Hepatocyte (in vitro differentiated cells): ENCODE measurements around the gene PDRG1. TPM values are rescaled to one million over a fixed set of nuclear protein-coding genes. Genes with fewer than 3 reads are reported as not detected.

Experiments
- DNase-seq: peaks from one replicate; pipeline ENCODE4 v3.0.0-alpha.2; 2016; ENCODE audit warnings: low spot score
- H2AFZ ChIP-seq: fragments of 200-600 bp; sonication (generic); 2 replicates; pipeline ENCODE4 v1.6.0; 2016; ENCODE audit warnings: antibody characterized with exemption, mild to moderate bottlenecking
- H3K27ac ChIP-seq: fragments of 200-600 bp; sonication (generic); 2 replicates; pipeline ENCODE4 v1.5.1; 2016; ENCODE audit warnings: mild to moderate bottlenecking
- H3K27me3 ChIP-seq: fragments of 200-600 bp; sonication (generic); 2 replicates; pipeline ENCODE4 v1.6.1; 2016
- H3K36me3 ChIP-seq: fragments of 200-600 bp; sonication (generic); replicated peaks from 2 replicates; pipeline ENCODE4 v1.5.1; 2016; ENCODE audit warnings: low read depth; ENCODE audit not compliant: insufficient read depth
- H3K4me1 ChIP-seq: fragments of 200-600 bp; sonication (generic); 2 replicates; pipeline ENCODE4 v1.5.1; 2016; ENCODE audit warnings: mild to moderate bottlenecking, moderate library complexity; ENCODE audit not compliant: insufficient read depth
- H3K4me2 ChIP-seq: fragments of 200-600 bp; sonication (generic); 2 replicates; pipeline ENCODE4 v1.6.0; 2016
- H3K4me3 ChIP-seq: fragments of 200-600 bp; sonication (generic); 2 replicates; pipeline ENCODE4 v1.5.1; 2016; ENCODE audit warnings: mild to moderate bottlenecking
- H3K79me2 ChIP-seq: fragments of 200-600 bp; sonication (generic); 2 replicates; pipeline ENCODE4 v1.6.0; 2017; ENCODE audit warnings: mild to moderate bottlenecking
- H3K9me2 ChIP-seq: fragments of 200-600 bp; sonication (generic); replicated peaks from 2 replicates; pipeline ENCODE4 v1.6.0; 2017; ENCODE audit warnings: mild to moderate bottlenecking; ENCODE audit not compliant: insufficient read depth
- H3K9me3 ChIP-seq: fragments of 200-600 bp; sonication (generic); 2 replicates; pipeline ENCODE4 v1.5.1; 2016; ENCODE audit warnings: low read depth, mild to moderate bottlenecking
- H4K20me1 ChIP-seq: fragments of 200-600 bp; sonication (generic); 2 replicates; pipeline ENCODE4 v1.6.0; 2016; ENCODE audit warnings: mild to moderate bottlenecking; ENCODE audit not compliant: insufficient read depth, poor library complexity, severe bottlenecking
- EZH2 ChIP-seq: fragments of 200-600 bp; sonication (generic); IDR thresholded peaks from 2 replicates; pipeline ENCODE4 v1.6.1; 2016; ENCODE audit warnings: antibody characterized with exemption, mild to moderate bottlenecking, borderline replicate concordance
- EZH2phosphoT487 ChIP-seq: fragments of 200-600 bp; sonication (generic); IDR thresholded peaks from one replicate; pipeline ENCODE4 v1.6.1; 2018; ENCODE audit warnings: antibody characterized with exemption, mild to moderate bottlenecking, low read depth, moderate library complexity; ENCODE audit not compliant: unreplicated experiment, severe bottlenecking
- WGBS: methylation state at CpG from one replicate; pipeline ENCODE4 v1.1.6; 2016; ENCODE audit warnings: low lambda C conversion rate; ENCODE audit errors: missing lambda C conversion rate; 5-methylcytosine and 5-hydroxymethylcytosine counted together
- polyA plus RNA-seq: library from polyadenylated mRNA; unstranded; fragments of >200 nt; fragmentation: Nextera tagmentation; extraction: Ambion mirVana; gene quantifications from 2 replicates; pipeline ENCODE4 v1.2.1, GENCODE V29; 2016
- total RNA-seq: library from RNA; depleted of rRNA; stranded (reverse); fragments of >200 nt; gene quantifications from 2 replicates; pipeline ENCODE4 v1.2.3, GENCODE V29; 2014
- TF ChIP-seq, protein P1 (sequence below): fragments of 200-600 bp; sonication (generic); IDR thresholded peaks from 2 replicates; pipeline ENCODE4 v1.5.1; 2016; ENCODE audit warnings: antibody characterized with exemption, mild to moderate bottlenecking; ENCODE audit not compliant: poor library complexity

Gene PDRG1
- total and polyA plus RNA-seq, 2 experiments from 2014 or later = 9.1 to 25.4 TPM

GRCh38 chr20:31977080-31977479, 25.2 kb upstream of the PDRG1 start:
- Histone ChIP-seq H3K79me2 (no peaks in the 10 kb centered on the region), H3K4me2 (no peak overlapping the region), H3K4me3 (no peak overlapping the region), H3K36me3 (no peaks in the 10 kb centered on the region), H3K27ac (no peak overlapping the region), H2AFZ (no peak overlapping the region), H3K9me2 (no peaks in the 10 kb centered on the region), H4K20me1 (no peaks in the 10 kb centered on the region), H3K4me1 (no peaks in the 10 kb centered on the region), H3K27me3 (peaks cover 23% of the 10 kb centered on the region), H3K9me3 (no peaks in the 10 kb centered on the region)
- WGBS = 88% methylated on average over 4 of the region's 4 CpGs
- no peak for DNase-seq
- TF ChIP-seq EZH2 = no peak
- TF ChIP-seq EZH2phosphoT487 = no peak
- TF ChIP-seq, protein P1, sequence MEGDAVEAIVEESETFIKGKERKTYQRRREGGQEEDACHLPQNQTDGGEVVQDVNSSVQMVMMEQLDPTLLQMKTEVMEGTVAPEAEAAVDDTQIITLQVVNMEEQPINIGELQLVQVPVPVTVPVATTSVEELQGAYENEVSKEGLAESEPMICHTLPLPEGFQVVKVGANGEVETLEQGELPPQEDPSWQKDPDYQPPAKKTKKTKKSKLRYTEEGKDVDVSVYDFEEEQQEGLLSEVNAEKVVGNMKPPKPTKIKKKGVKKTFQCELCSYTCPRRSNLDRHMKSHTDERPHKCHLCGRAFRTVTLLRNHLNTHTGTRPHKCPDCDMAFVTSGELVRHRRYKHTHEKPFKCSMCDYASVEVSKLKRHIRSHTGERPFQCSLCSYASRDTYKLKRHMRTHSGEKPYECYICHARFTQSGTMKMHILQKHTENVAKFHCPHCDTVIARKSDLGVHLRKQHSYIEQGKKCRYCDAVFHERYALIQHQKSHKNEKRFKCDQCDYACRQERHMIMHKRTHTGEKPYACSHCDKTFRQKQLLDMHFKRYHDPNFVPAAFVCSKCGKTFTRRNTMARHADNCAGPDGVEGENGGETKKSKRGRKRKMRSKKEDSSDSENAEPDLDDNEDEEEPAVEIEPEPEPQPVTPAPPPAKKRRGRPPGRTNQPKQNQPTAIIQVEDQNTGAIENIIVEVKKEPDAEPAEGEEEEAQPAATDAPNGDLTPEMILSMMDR = no peak

- H3K4me3 ChIP-seq = no peak overlapping the region
- H3K9me2 ChIP-seq = no peaks in the 10 kb centered on the region
- DNase-seq = no peak
- TF ChIP-seq EZH2phosphoT487 = no peak
- TF ChIP-seq EZH2 = no peak
- TF ChIP-seq, protein P1 = no peak
- no peaks in the 10 kb centered on the region for H3K79me2 ChIP-seq
- no peak overlapping the region for H3K27ac ChIP-seq
- H2AFZ ChIP-seq = no peak overlapping the region
- WGBS = 100% methylated on average over 2 of the region's 2 CpGs
- no peaks in the 10 kb centered on the region for H3K9me3 ChIP-seq
- no peaks in the 10 kb centered on the region for H3K36me3 ChIP-seq
- no peak overlapping the region for H3K4me2 ChIP-seq
- H3K4me1 ChIP-seq = no peaks in the 10 kb centered on the region
- peaks cover 29% of the 10 kb centered on the region for H3K27me3 ChIP-seq
- no peaks in the 10 kb centered on the region for H4K20me1 ChIP-seq
Observed at GRCh38 chr20:31975874-31976273, 24.0 kb upstream of the PDRG1 start.

- DNase-seq = no peak
Observed at GRCh38 chr20:31974951-31975487, 23.2 kb upstream of the PDRG1 start.

GRCh38 chr20:31974296-31974695, 22.4 kb upstream of the PDRG1 start:
- TF ChIP-seq, protein P1 = no peak
- TF ChIP-seq EZH2phosphoT487 (no peak), EZH2 (no peak)

More at GRCh38 chr20:31974951-31975487, 23.2 kb upstream of the PDRG1 start:
- no peaks in the 10 kb centered on the region for H3K79me2 ChIP-seq
- H3K4me2 ChIP-seq = no peak overlapping the region
- no peaks in the 10 kb centered on the region for H3K4me1 ChIP-seq
- H2AFZ ChIP-seq = no peak overlapping the region
- H3K27me3 ChIP-seq = peaks cover 38% of the 10 kb centered on the region
- WGBS = 31% methylated on average over 10 of the region's 10 CpGs
- no peaks in the 10 kb centered on the region for H3K9me3 ChIP-seq
- H3K9me2 ChIP-seq = no peaks in the 10 kb centered on the region
- no peaks in the 10 kb centered on the region for H3K36me3 ChIP-seq
- TF ChIP-seq EZH2phosphoT487 = no peak
- TF ChIP-seq EZH2 = no peak
- no peak overlapping the region for H3K27ac ChIP-seq
- H3K4me3 ChIP-seq = no peak overlapping the region
- no peaks in the 10 kb centered on the region for H4K20me1 ChIP-seq

More at GRCh38 chr20:31974296-31974695, 22.4 kb upstream of the PDRG1 start:
- no peak overlapping the region for H3K4me2 ChIP-seq
- no peak for DNase-seq
- H4K20me1 ChIP-seq = no peaks in the 10 kb centered on the region
- H3K9me3 ChIP-seq = no peaks in the 10 kb centered on the region
- no peak overlapping the region for H2AFZ ChIP-seq
- 92% methylated on average over 2 of the region's 2 CpGs for WGBS
- no peak overlapping the region for H3K4me3 ChIP-seq
- H3K27me3 ChIP-seq = peaks cover 45% of the 10 kb centered on the region
- no peaks in the 10 kb centered on the region for H3K36me3 ChIP-seq
- H3K27ac ChIP-seq = no peak overlapping the region
- no peaks in the 10 kb centered on the region for H3K79me2 ChIP-seq
- no peaks in the 10 kb centered on the region for H3K9me2 ChIP-seq
- H3K4me1 ChIP-seq = no peaks in the 10 kb centered on the region
